HEK293T (cell line): Measurements from ENCODE around the gene SUMO2.

Experiments
- CTCF ChIA-PET: fragments of 350-600 bp; formaldehyde crosslinking; extraction: SDS; loops from one replicate; lab custom pipeline; 2021; ENCODE audit warnings: antibody characterized with exemption, inconsistent platforms; lab: Yijun Ruan, JAX
- POLR2A ChIA-PET: fragments of 350-600 bp; formaldehyde crosslinking; extraction: SDS; loops from one replicate; lab custom pipeline; 2020; ENCODE audit warnings: antibody characterized with exemption, inconsistent platforms; lab: Yijun Ruan, JAX
- DNase-seq: peaks from one replicate; pipeline ENCODE4 v3.0.0; 2012; ENCODE audit warnings: mixed read lengths; ENCODE audit errors: extremely low spot score
- ARNT ChIP-seq: fragments of 450-650 bp; IDR thresholded peaks from 2 replicates; pipeline ENCODE4 v1.6.1; 2017; ENCODE audit warnings: mild to moderate bottlenecking
- BHLHE40 ChIP-seq: fragments of 450-650 bp; IDR thresholded peaks from 2 replicates; pipeline ENCODE4 v1.6.1; 2016; ENCODE audit warnings: mild to moderate bottlenecking, moderate library complexity, borderline replicate concordance
- CTBP1 ChIP-seq: fragments of 450-650 bp; IDR thresholded peaks from 2 replicates; pipeline ENCODE4 v1.6.1; 2016; ENCODE audit warnings: borderline replicate concordance
- ELF4 ChIP-seq: fragments of 450-650 bp; IDR thresholded peaks from 2 replicates; pipeline ENCODE4 v1.6.1; 2017; ENCODE audit warnings: antibody characterized with exemption
- FOXA1 ChIP-seq: fragments of 450-650 bp; IDR thresholded peaks from 2 replicates; pipeline ENCODE4 v1.6.1; 2016; ENCODE audit warnings: mild to moderate bottlenecking
- FOXK2 ChIP-seq: fragments of 450-650 bp; IDR thresholded peaks from 2 replicates; pipeline ENCODE4 v1.6.1; 2016; ENCODE audit warnings: mild to moderate bottlenecking
- FOXM1 ChIP-seq: fragments of 450-650 bp; IDR thresholded peaks from 2 replicates; pipeline ENCODE4 v1.6.1; 2017; ENCODE audit warnings: mild to moderate bottlenecking, borderline replicate concordance
- HDGF ChIP-seq: fragments of 450-650 bp; IDR thresholded peaks from 2 replicates; pipeline ENCODE4 v1.6.1; 2017; ENCODE audit warnings: antibody characterized with exemption, borderline replicate concordance
- L3MBTL2 ChIP-seq: fragments of 450-650 bp; conservative IDR thresholded peaks from 2 replicates; pipeline ENCODE4 v1.6.1; 2016; ENCODE audit warnings: mild to moderate bottlenecking
- LEF1 ChIP-seq: fragments of 450-650 bp; IDR thresholded peaks from 2 replicates; pipeline ENCODE4 v1.6.1; 2017; ENCODE audit warnings: mild to moderate bottlenecking, borderline replicate concordance
- NFRKB ChIP-seq: fragments of 450-650 bp; IDR thresholded peaks from 2 replicates; pipeline ENCODE4 v1.6.1; 2016; ENCODE audit warnings: mild to moderate bottlenecking, moderate library complexity
- PKNOX1 ChIP-seq: fragments of 450-650 bp; IDR thresholded peaks from 2 replicates; pipeline ENCODE4 v1.6.1; 2016
- SP1 ChIP-seq: fragments of 450-650 bp; IDR thresholded peaks from 2 replicates; pipeline ENCODE4 v1.6.1; 2017
- SUZ12 ChIP-seq: fragments of 450-650 bp; IDR thresholded peaks from 2 replicates; pipeline ENCODE4 v1.6.1; 2016; ENCODE audit warnings: mild to moderate bottlenecking
- TARDBP ChIP-seq: fragments of 450-650 bp; IDR thresholded peaks from 2 replicates; pipeline ENCODE4 v1.6.1; 2016
- ZNF384 ChIP-seq: fragments of 450-650 bp; IDR thresholded peaks from 2 replicates; pipeline ENCODE4 v1.6.1; 2016

Gene SUMO2

GRCh38 chr17:75124819-75125162 is 58.0 kb downstream of the SUMO2 start:
- POLR2A ChIA-PET = interaction anchor here (0.9 to 1.4 kb wide), 3 partner anchors 10 to 81 kb away, joined by 3 read pairs; partner anchors contain the start of genes JPT1 and NUP85
- TF ChIP-seq LEF1 (no peak), HDGF (no peak), ZNF384 (no peak), FOXK2 (no peak), SUZ12 (no peak), TARDBP (no peak), L3MBTL2 (no peak), FOXA1 (no peak), FOXM1 (no peak)
- DNase-seq = no peak
- CTCF ChIA-PET = interaction anchor here (4.7 kb wide), 1 partner anchor 10 kb away, joined by 25 read pairs; no protein-coding TSS in a partner anchor

- no peak for DNase-seq
- ChIA-PET CTCF (interaction anchor here (0.7 to 4.7 kb wide), 3 partner anchors 9 to 123 kb away, joined by 3 to 25 read pairs (median 14); no protein-coding TSS in a partner anchor), POLR2A (interaction anchor here (0.8 to 1.2 kb wide), 4 partner anchors 10 to 270 kb away, joined by 3 read pairs; partner anchors contain the start of genes ARMC7 and NUP85)
- TF ChIP-seq TARDBP (no peak), FOXK2 (no peak), SUZ12 (no peak), LEF1 (no peak), ELF4 (no peak), NFRKB (no peak), ZNF384 (no peak), SP1 (no peak), ARNT (no peak), CTBP1 (no peak)
These were observed 58.5 kb downstream of the SUMO2 start for GRCh38 chr17:75124041-75124818.

- no peak for DNase-seq
- ChIA-PET POLR2A (interaction anchor here (6.5 kb wide), 1 partner anchor 12 kb away, joined by 68 read pairs; the partner anchor contains the start of gene NT5C), CTCF (interaction anchor here (0.6 to 0.7 kb wide), 4 partner anchors 11 to 707 kb away, joined by 3 to 4 read pairs (median 4); no protein-coding TSS in a partner anchor)
- TF ChIP-seq SP1 (no peak), ZNF384 (no peak), NFRKB (no peak), HDGF (no peak), FOXM1 (no peak), CTBP1 (no peak), ARNT (no peak), LEF1 (no peak), PKNOX1 (no peak), ELF4 (no peak), TARDBP (no peak), L3MBTL2 (no peak), FOXK2 (no peak), FOXA1 (no peak), SUZ12 (no peak)
These were observed 64.5 kb downstream of the SUMO2 start for GRCh38 chr17:75118307-75118706.

GRCh38 chr17:75116737-75117136 is 66.0 kb downstream of the SUMO2 start:
- no peak for TF ChIP-seq SUZ12
- no peak for TF ChIP-seq FOXA1
- no peak for TF ChIP-seq LEF1
- no peak for TF ChIP-seq FOXM1
- no peak for TF ChIP-seq ZNF384
- no peak for TF ChIP-seq TARDBP
- no peak for TF ChIP-seq FOXK2
- TF ChIP-seq HDGF = no peak
- no peak for TF ChIP-seq CTBP1
- TF ChIP-seq ARNT = no peak
- TF ChIP-seq SP1 = no peak
- no peak for TF ChIP-seq L3MBTL2
- no peak for TF ChIP-seq NFRKB
- TF ChIP-seq PKNOX1 = no peak
- TF ChIP-seq BHLHE40 = no peak
- no peak for DNase-seq
- POLR2A ChIA-PET = interaction anchor here (0.9 to 6.5 kb wide), 4 partner anchors 13 to 88 kb away, joined by 3 to 68 read pairs (median 4); partner anchors contain the start of genes JPT1 and NT5C
- CTCF ChIA-PET = interaction anchor here (0.6 to 1.4 kb wide), 3 partner anchors 11 to 580 kb away, joined by 3 to 10 read pairs (median 3); no protein-coding TSS in a partner anchor
